Mesenteric fat pad (tissue), 1 donor: ENCODE measurements around the gene GRAMD1B. TPM values are rescaled to one million over a fixed set of nuclear protein-coding genes. Genes with fewer than 3 reads are reported as not detected.

Experiments
- DNase-seq: peaks from one replicate; pipeline ENCODE4 v3.0.0-alpha.2; 2020; ENCODE audit warnings: low spot score
- total RNA-seq: library from RNA; stranded (reverse); fragmentation: NEBNext Ultra II Directional; extraction: Animal tissue kit (Norgen Biotek cat#: 25700); gene quantifications from one replicate; pipeline ENCODE4 v1.2.1, GENCODE V29; 2021
- donor health status: DM: yes; HTN: yes; CAD: no.

The GRAMD1B gene
- total RNA-seq, 1 donor from 2014 or later: 7.7 TPM

DNA sequence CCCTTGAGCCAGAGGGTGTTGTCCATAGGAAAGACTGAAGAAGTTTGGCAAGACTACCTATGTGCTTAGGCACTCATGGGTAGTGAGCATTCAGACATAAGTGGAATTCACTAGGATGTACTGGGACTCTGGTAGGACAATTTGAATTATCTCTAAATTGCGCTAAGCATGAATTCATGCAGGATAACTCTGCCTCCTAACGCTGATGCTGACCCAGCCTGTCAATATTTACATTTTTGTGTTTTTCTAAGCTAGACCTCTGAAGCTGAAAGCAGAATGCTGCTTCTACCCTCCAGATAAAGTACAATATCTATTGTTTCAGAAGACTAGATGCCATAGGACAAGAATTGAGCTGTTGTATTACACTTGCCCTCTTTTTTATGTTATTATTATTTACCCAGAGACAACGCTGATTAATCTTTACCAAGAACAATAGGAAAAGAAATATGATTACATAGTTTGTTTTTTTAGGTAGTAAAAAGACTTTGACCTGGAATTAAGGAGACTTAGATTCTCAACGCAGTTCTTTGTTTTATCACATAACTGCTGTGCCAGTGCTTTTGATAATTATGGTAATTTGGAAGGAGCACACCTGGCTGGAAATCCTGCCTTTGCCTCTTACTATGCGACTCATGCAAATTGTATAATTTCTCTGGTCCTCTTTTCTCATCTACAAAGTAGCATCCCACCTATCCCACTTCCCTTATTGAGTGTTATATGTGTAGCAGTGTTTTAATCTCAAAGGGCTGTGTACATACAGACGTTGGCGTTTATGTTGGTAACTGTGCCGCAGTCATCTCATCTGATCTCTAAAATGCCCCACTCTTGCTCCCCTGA, 21.2 kb upstream of the GRAMD1B start:
- no peak for DNase-seq

DNA sequence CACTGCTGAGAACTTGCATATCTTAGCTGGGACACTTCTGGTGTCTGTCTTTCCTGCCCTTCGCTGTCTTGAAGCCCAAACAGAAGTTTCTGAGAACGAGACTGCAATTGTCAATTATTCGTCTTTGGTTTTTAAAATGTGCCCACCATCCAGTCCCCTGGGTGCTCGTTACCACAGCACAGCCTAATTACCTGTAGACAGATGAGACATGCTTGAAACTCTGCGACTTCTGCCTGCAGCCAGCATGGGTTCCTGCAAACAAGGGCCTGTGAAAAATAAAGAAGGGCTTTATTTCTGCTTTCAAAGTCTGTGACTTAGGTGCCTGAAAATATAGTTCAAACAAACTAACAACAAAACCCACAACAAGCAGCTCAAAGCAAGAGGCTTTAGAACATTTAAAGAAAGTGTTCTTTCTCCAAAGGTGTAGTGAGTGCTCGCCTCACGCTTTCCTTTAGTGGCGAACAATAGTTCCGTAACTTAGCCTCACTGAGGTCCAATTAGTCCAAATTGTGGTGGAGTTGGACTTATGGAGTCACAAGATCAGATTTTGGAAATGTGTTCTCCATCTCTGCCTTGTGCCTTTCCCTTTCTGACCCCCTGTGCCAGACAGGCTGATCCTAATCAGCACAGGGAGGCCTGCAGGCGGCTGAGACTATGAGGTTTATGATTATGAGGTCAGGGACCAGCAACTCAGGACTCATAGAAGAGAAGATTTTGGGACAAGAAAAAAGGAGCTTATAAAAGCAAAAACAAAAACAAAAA, 20.4 kb upstream of the GRAMD1B start:
- DNase-seq: no peak

DNA sequence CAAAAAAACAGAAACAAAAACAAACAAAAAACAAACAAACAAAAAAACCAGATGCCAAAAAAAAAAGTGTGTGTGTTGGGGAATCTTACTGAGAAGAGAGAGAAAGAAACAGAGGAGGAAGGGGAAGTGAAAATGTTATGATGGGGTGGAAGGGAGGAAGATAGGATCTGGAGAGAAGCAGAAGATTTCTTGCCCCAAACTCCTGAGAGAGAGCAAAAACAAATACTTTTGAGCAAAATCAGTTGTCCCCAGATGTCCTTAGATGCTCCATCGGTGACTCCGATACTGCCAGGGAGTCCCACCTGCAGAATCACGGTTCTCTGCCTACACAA, 19.9 kb upstream of the GRAMD1B start:
- DNase-seq: no peak

DNA sequence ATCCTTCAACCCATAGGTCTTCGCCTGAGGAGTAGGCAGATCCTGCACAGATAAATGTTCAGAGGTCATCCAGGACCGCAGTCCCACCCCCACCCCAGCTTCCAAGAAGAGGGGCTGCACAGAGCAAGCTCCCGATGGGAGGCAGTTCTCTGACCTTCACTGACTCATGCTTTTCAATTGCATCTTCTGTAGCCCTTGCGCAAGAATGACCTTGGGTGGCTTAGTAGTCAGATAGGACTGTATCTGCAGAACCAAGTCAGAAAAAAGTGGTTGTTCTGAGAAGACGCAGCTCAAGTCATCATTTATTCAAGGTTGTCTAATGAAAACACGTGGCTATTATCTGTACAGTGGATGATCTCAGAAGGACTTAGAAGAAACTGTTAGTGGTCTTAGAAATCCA, 16.4 kb upstream of the GRAMD1B start:
- no peak for DNase-seq

DNA sequence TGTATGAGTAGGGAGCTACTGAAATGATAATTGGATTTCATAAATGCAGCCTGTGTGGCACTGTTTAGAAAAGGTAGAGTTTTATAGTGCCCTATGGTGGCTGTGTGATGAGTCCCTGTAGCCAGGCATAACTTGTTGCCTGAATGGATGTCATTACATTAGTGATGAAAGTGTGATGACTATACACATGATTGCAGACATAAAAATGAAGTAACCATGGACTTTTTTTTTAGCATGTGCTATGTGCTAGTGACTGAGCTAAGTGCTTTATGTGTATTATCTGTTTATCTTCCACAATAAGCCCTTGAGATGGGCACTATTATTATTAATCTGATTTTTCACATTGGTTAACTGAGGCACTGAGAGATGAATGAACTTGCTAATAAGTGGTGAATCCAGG, 13.5 kb upstream of the GRAMD1B start:
- no peak for DNase-seq

DNA sequence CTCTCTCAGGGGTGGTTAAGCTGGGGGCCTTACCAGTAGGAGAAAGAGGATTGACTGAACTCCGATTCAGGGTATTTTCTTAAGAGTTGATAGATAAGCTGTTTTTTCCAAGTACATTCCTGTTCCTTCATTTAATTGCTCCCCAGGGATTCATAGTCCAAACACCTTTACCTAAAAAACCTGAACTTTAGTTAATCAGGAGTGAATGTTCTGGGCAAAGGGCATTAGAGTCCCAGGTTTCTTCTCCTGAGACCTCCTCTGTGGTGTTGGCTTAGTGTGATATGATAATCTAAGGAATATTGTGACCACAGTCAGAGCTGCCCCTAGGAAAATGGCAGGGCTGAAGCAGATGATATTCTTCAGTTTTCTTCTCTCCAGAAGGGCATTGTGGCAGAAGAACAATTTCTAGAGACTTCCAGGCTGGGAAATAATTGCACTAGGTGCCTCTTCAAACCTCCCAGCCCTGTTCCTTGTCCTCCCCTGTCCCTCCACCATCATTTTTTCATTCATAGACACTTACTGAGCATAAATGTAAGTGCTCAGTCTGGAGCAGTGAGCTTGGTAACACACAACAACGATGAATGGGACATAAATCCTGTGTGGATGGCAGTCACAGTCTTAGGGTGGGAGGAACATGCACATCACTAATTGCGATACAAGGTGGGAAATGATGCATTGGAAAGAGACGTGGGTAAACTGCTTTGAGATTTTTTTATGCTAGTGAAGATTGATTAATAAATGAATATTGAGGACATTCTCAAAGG, 11.5 kb upstream of the GRAMD1B start:
- no peak for DNase-seq

DNA sequence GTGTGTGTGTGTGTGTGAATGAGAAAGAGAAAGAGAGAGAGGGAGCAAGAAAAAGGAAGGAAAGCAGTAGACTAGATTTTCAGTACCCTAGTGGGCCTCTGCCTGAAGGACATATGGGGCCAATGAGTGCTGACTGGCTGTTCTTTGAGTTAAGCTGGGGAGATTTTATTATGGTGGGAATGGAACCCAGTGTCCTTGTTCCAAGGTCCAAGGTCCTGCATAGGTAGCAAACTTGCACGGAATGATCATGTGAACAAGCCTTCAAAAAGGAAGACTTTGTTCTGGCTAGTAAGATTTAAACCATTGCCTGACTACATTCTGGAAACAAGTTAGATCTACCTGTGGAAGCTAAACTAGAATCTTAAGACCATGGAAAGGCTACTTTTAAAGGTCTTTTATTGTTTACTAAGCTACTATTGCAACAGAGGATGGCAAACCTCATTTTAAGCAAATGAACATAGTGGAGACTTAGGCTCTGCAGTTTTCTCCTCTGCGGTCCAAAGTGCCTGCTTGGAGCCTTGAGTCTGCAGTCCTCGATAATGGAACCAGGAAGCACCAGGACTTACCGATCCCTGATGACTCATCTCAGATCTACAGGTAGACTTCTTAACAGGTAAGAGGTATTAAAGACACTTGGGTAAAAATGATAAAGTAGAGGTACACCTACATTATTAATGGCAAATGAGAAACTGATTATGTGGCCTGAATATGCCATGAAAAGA, 10.2 kb upstream of the GRAMD1B start:
- DNase-seq: no peak

DNA sequence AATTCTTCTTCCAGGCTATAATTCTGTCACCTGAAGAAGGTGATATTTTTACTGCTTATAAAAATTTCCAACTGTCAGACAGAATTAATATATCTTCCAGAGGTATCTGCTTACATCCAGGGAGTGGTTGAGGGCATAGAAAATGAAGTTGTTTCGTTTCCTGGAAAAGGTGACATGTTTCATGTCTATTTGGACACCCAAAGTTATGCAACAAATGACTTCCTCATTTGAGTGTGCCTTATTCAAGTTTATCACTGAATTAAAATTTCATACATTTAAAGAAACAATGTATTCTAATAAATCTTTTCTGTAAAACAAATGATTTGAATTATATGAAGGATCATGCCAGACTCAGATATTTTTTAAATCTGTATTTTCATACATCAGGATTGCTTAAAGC, 8.5 kb upstream of the GRAMD1B start:
- no peak for DNase-seq

DNA sequence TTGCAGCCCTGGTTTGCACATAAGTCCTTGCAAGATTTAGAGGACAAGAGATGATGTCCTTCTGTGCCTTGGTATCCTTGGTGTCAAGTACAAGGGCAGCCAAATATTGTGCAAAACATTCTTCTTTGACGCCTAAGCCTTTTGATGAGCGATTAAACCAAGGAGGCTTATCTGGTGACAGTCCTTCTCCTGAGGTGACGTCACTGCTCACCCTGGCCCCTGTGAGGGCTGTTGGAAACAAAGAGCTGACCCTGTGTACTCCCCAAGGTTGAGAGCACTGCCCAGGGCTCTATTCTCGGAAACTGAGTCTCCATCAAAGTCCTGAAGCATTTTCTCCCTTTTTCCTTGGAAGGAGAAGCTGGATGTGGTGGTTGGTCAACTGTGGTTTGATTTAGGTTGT, 4.7 kb upstream of the GRAMD1B start:
- DNase-seq: no peak

DNA sequence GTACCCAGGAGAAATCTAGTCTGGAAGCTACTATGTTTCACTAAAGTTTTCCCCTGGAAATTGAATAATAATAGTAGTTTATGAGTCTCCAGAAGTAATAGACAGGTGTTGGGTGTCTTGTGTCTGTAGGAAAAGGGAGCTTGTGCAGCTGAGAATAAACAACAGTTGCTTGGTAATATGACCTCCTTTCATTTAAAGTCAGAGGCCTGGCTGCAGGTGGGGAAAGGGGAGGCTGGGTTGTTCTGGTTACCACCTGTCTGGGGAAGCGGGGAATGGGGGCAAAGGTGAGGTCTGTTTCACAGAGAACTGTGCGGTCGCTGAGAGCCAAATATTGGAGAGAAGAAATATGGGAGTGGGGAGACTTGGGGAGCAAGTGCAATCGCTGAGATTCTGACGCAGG, 3.3 kb upstream of the GRAMD1B start:
- DNase-seq: no peak

DNA sequence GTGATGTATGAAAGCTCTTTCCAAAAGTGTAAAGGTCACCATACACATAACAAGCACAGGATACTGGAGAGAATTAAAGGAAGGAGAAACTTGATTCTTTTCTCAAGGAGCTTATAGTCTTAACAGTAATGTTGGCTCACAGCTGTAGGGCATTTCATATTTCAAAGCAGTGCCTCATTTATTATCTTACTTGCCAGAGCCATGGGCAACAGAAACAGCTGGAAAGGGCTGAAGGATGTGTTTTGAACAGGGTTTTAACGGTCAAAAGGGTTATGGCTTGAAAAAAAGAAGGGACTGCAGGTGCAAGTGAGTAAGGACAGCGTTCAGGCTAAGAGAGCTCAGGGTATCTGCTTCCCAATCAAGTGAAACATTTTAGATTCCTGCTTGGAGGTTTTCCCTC, 2.7 kb upstream of the GRAMD1B start:
- DNase-seq: no peak

DNA sequence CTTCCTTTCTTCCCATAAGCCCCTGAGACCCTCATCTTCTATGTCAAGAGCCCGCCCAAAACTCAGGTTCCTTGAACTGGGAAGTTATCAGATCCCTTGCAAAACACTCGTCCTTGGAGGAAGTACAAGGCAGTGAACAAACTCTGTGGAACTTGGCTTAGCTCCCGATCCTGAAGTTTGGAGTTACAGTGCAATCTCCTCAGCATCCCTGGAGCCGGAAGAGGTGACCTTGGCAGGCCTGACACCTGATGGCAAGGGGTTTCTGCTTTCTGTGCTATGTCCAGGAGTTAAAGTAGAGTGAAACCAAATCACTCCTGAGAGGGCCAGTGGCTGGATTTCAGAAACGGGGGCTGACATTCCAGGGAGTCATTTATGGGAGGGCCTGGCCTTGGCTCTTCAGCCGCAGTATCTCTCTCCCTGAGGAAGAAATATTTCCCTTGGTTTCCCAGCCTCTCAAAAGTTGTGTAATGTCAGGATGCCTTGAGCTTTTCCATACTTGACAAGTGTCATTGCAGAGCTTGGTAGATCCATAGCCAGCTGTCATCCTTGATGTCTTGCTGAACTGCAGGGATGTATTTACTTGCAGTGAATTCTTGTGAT, 1.9 kb upstream of the GRAMD1B start:
- no peak for DNase-seq

DNA sequence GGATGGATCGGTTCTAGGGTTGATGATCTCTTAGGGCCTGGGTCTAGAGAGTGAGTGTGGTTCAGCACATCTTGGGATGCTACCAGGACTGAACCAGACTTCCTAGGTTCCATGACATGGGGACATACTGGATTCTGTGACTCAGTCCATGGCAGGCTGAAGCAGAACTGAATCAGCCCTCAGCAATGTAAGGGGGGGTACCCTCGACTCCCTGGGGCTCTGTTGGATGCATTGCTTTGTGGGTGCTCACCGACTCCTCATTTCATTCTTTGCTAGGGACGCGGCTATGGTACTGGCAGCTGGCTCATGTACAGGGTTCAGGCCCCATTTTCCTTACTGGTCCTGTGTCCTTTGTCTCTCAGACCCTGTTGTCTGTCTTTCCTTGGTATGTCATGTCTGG, 733 bp upstream of the GRAMD1B start:
- DNase-seq: no peak

DNA sequence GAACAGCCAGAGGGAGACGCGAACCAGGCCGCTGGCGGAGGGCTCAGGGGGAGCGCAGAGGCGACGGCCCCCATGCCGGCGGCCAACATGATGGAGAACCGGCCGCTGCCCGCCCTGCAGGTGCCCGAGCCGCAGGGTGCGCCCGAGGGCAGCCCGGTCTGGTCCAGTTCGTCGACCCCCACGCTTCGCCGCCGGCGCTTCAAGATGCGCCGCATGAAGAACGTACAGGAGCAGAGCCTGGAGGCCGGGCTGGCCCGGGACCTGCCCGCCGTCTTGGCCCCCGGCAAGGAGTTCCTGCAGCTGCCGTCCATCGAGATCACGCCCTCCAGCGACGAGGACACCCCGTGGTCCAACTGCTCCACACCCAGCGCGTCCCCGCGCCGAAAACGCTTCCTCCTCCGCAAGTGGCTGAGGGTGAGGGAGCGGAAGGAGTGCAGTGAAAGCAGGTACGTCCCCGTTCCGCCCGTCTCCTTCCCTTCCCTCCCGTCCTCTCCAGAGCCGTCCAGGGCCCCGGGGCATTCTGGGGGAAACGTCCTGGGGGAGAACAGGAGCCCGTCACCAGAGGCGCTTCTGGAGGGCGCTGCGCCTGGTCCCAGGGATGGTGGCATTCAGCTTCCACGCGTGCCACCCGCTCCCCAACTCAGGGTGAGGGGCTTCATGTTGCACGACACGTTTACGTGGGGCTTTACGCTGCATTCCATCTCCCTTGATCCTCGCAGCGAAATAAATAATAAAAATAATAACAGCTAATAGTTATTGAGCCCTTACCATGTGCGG, 840 bp downstream of the GRAMD1B start:
- peak; percentile 93 for DNase-seq

DNA sequence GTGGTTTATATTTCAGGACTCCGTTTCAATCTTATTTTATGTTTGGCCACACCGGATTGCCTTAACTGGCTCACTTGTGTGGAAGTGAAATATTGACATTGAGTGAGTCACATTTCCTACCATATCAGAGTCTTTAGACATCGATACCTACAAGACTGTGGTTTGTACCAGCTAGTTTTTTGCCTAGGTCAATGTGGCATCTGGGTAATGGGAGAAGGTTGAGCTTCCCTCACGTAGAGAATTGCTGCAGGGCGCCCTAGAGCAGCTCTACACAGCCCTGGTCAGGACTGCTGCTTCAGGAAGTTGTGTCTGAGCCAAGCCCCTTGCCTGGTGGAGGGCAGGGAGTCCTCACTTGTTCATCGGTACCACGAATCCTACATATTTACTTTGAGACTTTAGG, 1.6 kb downstream of the GRAMD1B start:
- DNase-seq: no peak

DNA sequence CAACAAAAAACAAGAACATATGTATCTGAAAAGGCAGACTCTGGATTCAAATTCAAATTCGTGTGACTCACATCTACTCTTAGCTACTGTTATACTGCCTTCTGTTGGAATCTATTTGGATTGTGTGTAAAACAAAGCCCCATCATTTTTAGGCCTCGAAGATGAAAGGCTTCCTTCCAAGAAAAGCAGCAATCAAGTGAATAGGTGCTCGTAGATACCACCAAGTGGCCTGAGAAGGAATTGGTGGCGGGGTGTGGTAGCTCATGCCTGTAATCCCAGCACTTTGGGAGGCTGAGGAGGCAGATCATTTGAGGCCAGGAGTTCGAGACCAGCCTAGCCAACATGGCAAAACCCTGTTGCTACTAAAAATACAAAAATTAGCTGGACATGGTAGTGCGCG, 4.2 kb downstream of the GRAMD1B start:
- no peak for DNase-seq

DNA sequence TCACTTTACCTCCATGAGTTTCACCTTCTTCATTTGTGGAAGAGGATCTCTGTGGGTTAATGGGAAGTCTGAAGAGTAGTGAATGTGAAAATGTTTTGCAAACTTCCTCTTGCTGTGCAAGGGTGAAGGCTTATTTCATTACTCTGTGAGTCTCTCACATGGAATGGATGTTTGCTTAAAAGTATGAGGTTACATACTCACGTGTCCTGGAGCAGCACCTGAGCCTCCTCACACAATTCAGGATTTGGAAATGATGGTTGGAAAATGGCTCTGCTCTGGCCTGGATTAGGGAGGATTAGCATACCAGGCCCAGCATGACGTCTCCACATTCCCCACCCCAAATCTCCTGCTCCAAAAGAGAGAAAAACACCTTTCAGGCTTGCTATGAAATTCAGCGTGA, 4.8 kb downstream of the GRAMD1B start:
- DNase-seq: no peak

DNA sequence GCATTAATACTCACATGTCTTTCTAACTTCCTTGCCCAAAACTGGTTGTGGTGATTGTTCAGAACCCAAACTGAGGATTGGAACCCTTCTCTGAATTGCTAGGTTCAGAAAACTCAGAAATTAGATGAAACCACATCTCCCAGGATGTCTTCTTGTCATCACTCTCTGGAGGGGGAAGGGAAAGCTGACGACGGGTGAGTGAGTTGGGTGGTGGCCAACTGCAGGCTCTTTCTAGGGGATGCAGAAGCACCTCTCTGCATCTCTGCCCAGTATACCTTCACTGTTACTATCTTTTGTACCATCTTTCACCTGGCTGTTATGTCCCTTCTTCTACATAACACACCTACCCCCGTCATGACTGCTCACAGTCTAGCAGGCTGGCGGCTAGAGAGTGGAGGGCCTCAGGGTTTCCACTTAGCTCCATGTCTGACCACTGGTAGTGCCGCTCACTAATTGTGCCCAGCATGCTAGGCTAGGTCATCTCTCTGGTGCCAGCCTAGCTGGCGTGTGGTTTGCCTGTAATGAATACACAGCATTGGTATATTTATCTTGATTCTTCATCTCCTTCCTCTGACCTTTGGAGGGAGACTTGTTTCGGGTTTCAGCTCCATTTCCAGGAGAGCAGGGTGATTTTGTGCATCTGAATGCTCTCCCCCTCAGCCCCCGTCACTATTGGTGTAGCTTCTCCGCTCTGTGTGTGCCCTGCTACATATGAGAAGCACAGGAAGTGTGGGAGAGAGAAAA, 7.3 kb downstream of the GRAMD1B start:
- no peak for DNase-seq

DNA sequence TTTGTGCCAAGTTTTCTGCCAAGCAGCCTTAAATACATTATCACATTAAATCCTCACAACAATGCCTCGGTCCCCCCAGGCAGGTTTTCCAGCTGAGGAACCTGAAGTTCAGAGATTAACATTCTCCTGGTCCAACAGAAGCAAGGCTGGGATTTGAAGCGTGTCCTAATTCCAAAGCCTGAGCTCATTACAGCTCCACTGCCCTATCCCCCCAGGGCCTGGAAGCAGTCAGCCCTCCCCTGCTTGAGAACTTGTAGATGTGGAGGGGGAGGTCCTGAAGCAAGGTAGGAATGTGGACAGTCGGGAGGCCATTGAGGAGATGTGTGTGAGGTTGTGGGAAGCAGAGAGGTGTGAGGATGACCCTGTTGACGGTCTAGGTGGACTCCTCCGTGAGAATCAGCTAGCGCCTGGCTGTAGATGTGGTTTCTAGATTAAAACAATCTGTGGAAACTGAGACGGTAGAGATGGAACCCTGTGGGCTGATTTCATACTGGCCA, 8.1 kb downstream of the GRAMD1B start:
- no peak for DNase-seq
